GM23248 (cell line): ENCODE results near the gene GALNT17.

Experiments
- EZH2 ChIP-seq: fragments of 200-600 bp; sonication (generic); IDR thresholded peaks from 2 replicates; pipeline ENCODE4 v1.6.1; 2018; ENCODE audit warnings: antibody characterized with exemption, mild to moderate bottlenecking; ENCODE audit not compliant: insufficient read depth, poor library complexity, severe bottlenecking
- EZH2phosphoT487 ChIP-seq: fragments of 200-600 bp; sonication (generic); IDR thresholded peaks from 2 replicates; pipeline ENCODE4 v1.6.1; 2018; ENCODE audit warnings: antibody characterized with exemption, moderate library complexity, mild to moderate bottlenecking, low read depth; ENCODE audit not compliant: insufficient read depth

DNA sequence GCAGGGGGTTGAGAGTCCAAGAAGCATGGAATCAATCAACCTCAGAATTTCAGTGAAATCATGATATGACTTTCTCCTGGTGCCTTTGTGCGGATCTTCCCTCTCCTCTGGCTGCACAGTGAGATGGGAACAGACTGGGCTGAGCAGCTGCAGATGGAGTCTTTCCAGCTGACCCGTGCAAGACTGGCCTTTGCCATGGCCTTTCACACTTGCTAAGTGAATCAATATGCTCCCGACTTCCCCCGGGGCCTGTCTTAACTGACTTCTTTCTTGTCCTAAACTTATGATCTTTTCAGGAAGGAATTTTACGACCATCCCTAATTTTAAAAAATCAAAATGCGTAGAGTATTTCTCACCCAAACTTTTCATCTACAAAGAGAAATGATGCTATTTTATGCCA lies 469.9 kb downstream of the GALNT17 start:
- TF ChIP-seq EZH2: no peak
- TF ChIP-seq EZH2phosphoT487: no peak
